Mesendoderm (in vitro differentiated cells): ENCODE results near the gene PINK1.
A peak's percentile ranks its signal among the peaks of the same experiment; 100 is the strongest.

Experiments
- DNase-seq: peaks from one replicate; pipeline ENCODE4 v3.0.0; 2013
- H2AK5ac ChIP-seq: 2 replicates; pipeline ENCODE4 v1.6.1; 2013; ENCODE audit warnings: low read length, inconsistent platforms
- H2BK120ac ChIP-seq: 2 replicates; pipeline ENCODE4 v1.6.1; 2013; ENCODE audit warnings: low read depth, mild to moderate bottlenecking, low read length, moderate library complexity, mixed read lengths
- H2BK15ac ChIP-seq: replicated peaks from 2 replicates; pipeline ENCODE4 v1.6.1; 2013; ENCODE audit warnings: low read depth, mild to moderate bottlenecking, moderate library complexity
- H2BK5ac ChIP-seq: 2 replicates; pipeline ENCODE4 v1.6.1; 2013; ENCODE audit warnings: low read length, inconsistent platforms
- H3K18ac ChIP-seq: 2 replicates; pipeline ENCODE4 v1.6.1; 2013; ENCODE audit warnings: mild to moderate bottlenecking, low read length, mixed read lengths
- H3K23ac ChIP-seq: one replicate; pipeline ENCODE4 v1.6.1; 2013; ENCODE audit warnings: low read length
- H3K27ac ChIP-seq: 2 replicates; pipeline ENCODE4 v1.5.1; 2013; ENCODE audit warnings: low read depth, mild to moderate bottlenecking, inconsistent platforms, low read length, moderate library complexity
- H3K27me3 ChIP-seq: 2 replicates; pipeline ENCODE4 v1.6.1; 2013; ENCODE audit warnings: low read length, control low read depth, mild to moderate bottlenecking, inconsistent platforms; ENCODE audit not compliant: insufficient read depth, poor library complexity
- H3K36me3 ChIP-seq: 2 replicates; pipeline ENCODE4 v1.6.1; 2013; ENCODE audit warnings: low read length, inconsistent platforms; ENCODE audit not compliant: control insufficient read depth, insufficient read depth
- H3K4ac ChIP-seq: one replicate; pipeline ENCODE4 v1.6.1; 2013; ENCODE audit warnings: low read depth, mild to moderate bottlenecking, low read length, moderate library complexity
- H3K4me1 ChIP-seq: 2 replicates; pipeline ENCODE4 v1.6.1; 2013; ENCODE audit warnings: low read depth, low read length, inconsistent platforms; ENCODE audit not compliant: control insufficient read depth
- H3K4me2 ChIP-seq: 2 replicates; pipeline ENCODE4 v1.6.1; 2013; ENCODE audit warnings: low read length
- H3K4me3 ChIP-seq: 2 replicates; pipeline ENCODE4 v1.5.1; 2013; ENCODE audit warnings: mild to moderate bottlenecking, low read length
- H3K56ac ChIP-seq: one replicate; pipeline ENCODE4 v1.6.1; 2013; ENCODE audit warnings: low read length
- H3K79me1 ChIP-seq: 2 replicates; pipeline ENCODE4 v1.6.1; 2013; ENCODE audit warnings: low read length, inconsistent platforms
- H3K79me2 ChIP-seq: 2 replicates; pipeline ENCODE4 v1.6.1; 2013; ENCODE audit warnings: mild to moderate bottlenecking, low read length; ENCODE audit not compliant: control insufficient read depth, insufficient read depth
- H3K9ac ChIP-seq: 2 replicates; pipeline ENCODE4 v1.6.1; 2013; ENCODE audit warnings: low read length, inconsistent platforms
- H4K5ac ChIP-seq: one replicate; pipeline ENCODE4 v1.6.1; 2013; ENCODE audit warnings: low read length
- H4K8ac ChIP-seq: one replicate; pipeline ENCODE4 v1.6.1; 2013; ENCODE audit warnings: low read depth, mild to moderate bottlenecking, control low read depth, low read length, moderate library complexity
- WGBS: extraction: QIAGEN DNeasy Blood & Tissue Kit; methylation state at CpG from one replicate; pipeline ENCODE4 v1.1.7; 2013; ENCODE audit warnings: low lambda C conversion rate, missing lambda C conversion rate; ENCODE audit not compliant: insufficient coverage; ENCODE audit errors: extremely low coverage; 5-methylcytosine and 5-hydroxymethylcytosine counted together

PINK1 gene

DNA sequence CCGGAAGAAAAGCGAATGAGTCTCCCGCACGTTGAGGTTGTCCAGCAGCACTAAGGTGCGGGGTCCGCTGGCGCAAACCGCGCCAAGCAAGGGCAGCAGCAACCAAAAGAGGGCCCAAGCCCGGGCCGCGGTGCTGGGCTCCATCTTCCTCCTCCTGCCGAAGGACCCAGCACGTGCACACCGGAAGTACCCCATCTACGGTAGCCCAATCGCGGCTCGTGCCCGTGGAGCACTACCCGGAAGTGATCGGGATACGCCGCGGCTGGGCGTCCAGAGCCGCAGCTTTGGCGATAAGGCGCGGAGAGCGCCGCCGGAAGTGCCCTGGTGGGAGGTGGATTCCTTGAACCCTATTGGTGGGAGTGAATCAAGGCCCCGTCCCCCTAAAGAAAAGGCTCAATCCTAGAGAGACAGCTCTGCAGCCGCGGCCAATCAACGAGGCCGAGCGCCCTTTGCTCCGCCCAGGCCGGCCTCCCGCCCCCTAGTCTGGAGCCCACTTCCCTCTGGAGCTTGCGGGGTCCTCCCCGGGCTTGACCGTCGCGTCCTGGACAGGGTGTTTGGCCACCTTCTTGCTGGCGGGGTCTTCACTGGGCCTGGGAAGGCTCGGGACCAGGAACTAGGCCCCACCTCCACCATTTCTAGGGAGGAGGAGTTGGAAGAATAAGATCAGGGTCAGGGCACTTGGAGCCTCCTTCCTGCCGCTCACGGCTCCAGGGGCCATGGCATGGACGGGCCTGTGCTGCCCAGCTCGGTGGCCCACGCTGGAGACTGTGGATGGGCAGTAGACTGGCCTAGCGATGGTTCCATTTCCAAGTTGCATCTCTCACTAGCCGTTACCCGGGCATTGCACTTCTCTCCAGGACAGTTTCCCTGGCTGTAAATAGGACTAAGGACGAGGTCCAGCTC lies 28.2 kb downstream of the PINK1 start, which contains the start of gene DDOST:
DDOST (minus strand) TSS at position 163 of the 903 bp plus-strand sequence; CDS start at position 144, 19 bp downstream.
- H2BK120ac ChIP-seq = no peak within 1 kb of the TSS
- H4K5ac ChIP-seq = peak within 1 kb of the TSS; percentile 95
- no peak within 1 kb of the TSS for H3K27ac ChIP-seq
- peaks cover 35% of the 10 kb centered on the region for H3K79me2 ChIP-seq
- peaks cover 10% of the 10 kb centered on the region for H3K36me3 ChIP-seq
- peak within 1 kb of the TSS; percentile 73 for H2BK5ac ChIP-seq
- H3K18ac ChIP-seq = peak within 1 kb of the TSS; percentile 15
- H3K27me3 ChIP-seq = no peaks in the 10 kb centered on the region
- peak within 1 kb of the TSS; percentile 97 for H3K9ac ChIP-seq
- H3K56ac ChIP-seq = peak within 1 kb of the TSS; percentile 99
- H4K8ac ChIP-seq = peak within 1 kb of the TSS; percentile 7
- H3K4ac ChIP-seq = peak within 1 kb of the TSS; percentile 65
- peak within 1 kb of the TSS; percentile 98 for H3K4me3 ChIP-seq
- no peak within 1 kb of the TSS for H2BK15ac ChIP-seq
- no CpG with 5 or more reads among the region's 58 CpGs for WGBS
- peaks cover 6% of the 10 kb centered on the region for H3K4me1 ChIP-seq
- peak within 1 kb of the TSS; percentile 20 for H2AK5ac ChIP-seq
- DNase-seq = peak; percentile 99
- H3K23ac ChIP-seq = no peak within 1 kb of the TSS
- peak within 1 kb of the TSS; percentile 100 for H3K4me2 ChIP-seq
- H3K79me1 ChIP-seq = peaks cover 21% of the 10 kb centered on the region

DNA sequence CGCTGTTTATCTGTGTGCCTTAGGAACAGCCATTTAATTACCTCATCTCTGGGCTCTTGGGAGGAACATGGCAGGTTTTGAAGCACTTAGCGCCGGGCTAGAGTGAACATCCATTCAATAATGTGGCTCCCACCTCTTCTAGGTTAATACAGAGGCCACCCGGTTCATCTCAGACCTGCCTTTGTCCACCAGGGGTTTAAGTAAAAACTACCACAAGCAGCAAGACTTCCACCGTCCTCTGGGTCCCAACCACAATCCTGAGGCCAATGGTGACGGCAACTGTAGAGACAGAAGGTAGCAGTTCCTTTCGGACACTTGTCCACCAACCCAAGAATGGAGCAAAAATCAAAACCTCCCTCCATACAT lies 28.8 kb downstream of the PINK1 start:
- H3K4ac ChIP-seq = no peak overlapping the region

DNA sequence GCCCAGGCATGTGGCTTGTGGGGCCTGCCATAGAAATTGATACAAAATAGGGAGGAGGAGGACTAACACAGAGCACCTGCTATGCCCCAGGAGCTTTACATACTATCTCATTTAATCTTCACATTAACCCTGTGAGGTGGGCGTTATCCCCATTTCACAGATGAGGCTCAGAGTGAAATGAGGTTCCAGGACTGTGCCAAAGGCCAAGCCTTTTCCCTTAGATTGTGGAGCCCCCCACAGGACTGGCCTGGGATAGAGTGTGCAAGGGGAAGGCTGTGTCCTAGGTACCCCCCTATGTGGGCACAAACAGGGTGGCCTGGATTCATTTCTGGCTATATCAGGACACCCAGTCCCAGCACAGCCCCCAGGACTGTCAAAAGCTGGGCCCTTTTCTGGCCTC lies 30.1 kb downstream of the PINK1 start:
- Histone ChIP-seq H3K36me3 (peaks cover 2% of the 10 kb centered on the region), H2BK15ac (no peak overlapping the region), H3K4me1 (peaks cover 6% of the 10 kb centered on the region), H4K5ac (no peak overlapping the region), H3K18ac (no peak overlapping the region), H3K4me2 (no peak overlapping the region), H4K8ac (no peak overlapping the region), H3K23ac (no peak overlapping the region), H3K27ac (no peak overlapping the region), H3K9ac (no peak overlapping the region), H2AK5ac (no peak overlapping the region), H3K4ac (no peak overlapping the region), H3K79me2 (peaks cover 21% of the 10 kb centered on the region), H2BK5ac (no peak overlapping the region), H3K4me3 (no peak overlapping the region), H3K79me1 (peaks cover 13% of the 10 kb centered on the region), H2BK120ac (no peak overlapping the region), H3K56ac (no peak overlapping the region), H3K27me3 (no peaks in the 10 kb centered on the region)
- no CpG with 5 or more reads among the region's 1 CpG for WGBS
- DNase-seq = no peak

More for the DNA sequence above, 28.8 kb downstream of the PINK1 start:
- H3K27me3 ChIP-seq = no peaks in the 10 kb centered on the region
- peaks cover 33% of the 10 kb centered on the region for H3K79me2 ChIP-seq
- peak overlapping the region; percentile 93 for H3K9ac ChIP-seq
- peak overlapping the region; percentile 87 for H3K4me3 ChIP-seq
- no peak overlapping the region for H2BK5ac ChIP-seq
- peak overlapping the region; percentile 7 for H4K8ac ChIP-seq
- H2BK120ac ChIP-seq = no peak overlapping the region
- peak overlapping the region; percentile 95 for H4K5ac ChIP-seq
- whole genome bisulfite sequencing = no CpG with 5 or more reads among the region's 7 CpGs
- H2AK5ac ChIP-seq = peak overlapping the region; percentile 20
- H3K27ac ChIP-seq = no peak overlapping the region
- H3K4me2 ChIP-seq = peak overlapping the region; percentile 100
- peaks cover 6% of the 10 kb centered on the region for H3K4me1 ChIP-seq
- no peak for DNase-seq
- H3K56ac ChIP-seq = peak overlapping the region; percentile 99
- no peak overlapping the region for H2BK15ac ChIP-seq
- H3K23ac ChIP-seq = no peak overlapping the region
- H3K18ac ChIP-seq = peak overlapping the region; percentile 15
- H3K79me1 ChIP-seq = peaks cover 18% of the 10 kb centered on the region
- peaks cover 9% of the 10 kb centered on the region for H3K36me3 ChIP-seq

DNA sequence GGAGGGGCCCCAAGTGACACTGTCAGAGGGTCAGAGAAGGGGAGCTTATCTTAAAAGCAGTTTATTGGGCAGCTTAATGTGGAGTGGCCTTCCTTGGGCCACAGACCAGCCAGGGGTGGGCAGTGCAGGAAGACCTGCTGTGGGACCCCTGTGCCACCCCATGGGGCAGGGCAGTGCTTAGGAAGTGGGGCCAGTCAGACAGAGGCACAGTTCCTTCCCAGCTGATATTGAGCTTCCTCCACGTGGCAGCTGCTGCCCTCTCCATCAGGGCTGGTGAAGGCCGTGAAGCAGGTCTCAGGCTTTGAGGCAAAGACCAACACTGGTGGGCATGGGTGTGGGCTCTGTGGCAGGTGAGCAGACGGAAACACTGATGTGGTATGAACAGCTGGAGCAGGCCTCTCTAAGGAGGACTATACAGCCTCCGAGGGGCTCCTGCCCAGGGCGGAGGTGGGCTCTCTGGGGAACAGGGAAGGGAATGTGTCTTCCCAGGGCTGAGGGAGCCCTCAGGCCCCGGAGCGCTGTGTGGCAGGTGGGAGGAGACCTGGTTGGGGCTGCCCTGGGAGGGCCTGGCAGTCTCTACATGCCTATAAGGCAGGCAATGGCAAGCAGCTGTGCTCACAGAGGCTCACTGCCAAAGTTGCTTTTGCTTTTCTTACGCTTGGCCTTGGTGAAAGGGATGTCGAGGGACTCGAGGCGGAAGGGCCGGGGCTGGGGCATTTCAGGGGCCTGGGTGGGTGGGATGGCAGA lies 30.9 kb downstream of the PINK1 start:
- H3K36me3 ChIP-seq = peaks cover 1% of the 10 kb centered on the region
- no peak overlapping the region for H2BK5ac ChIP-seq
- no peak overlapping the region for H3K27ac ChIP-seq
- no peak overlapping the region for H3K4me3 ChIP-seq
- no peak overlapping the region for H2BK120ac ChIP-seq
- H3K4me1 ChIP-seq = peaks cover 6% of the 10 kb centered on the region
- H3K23ac ChIP-seq = no peak overlapping the region
- H4K8ac ChIP-seq = no peak overlapping the region
- no peak overlapping the region for H3K18ac ChIP-seq
- H3K56ac ChIP-seq = no peak overlapping the region
- no peaks in the 10 kb centered on the region for H3K27me3 ChIP-seq
- H3K9ac ChIP-seq = no peak overlapping the region
- no peak overlapping the region for H3K4me2 ChIP-seq
- no peak for DNase-seq
- H3K79me1 ChIP-seq = peaks cover 13% of the 10 kb centered on the region
- peaks cover 20% of the 10 kb centered on the region for H3K79me2 ChIP-seq
- H4K5ac ChIP-seq = no peak overlapping the region
- WGBS = no CpG with 5 or more reads among the region's 12 CpGs
- no peak overlapping the region for H3K4ac ChIP-seq
- no peak overlapping the region for H2BK15ac ChIP-seq
- H2AK5ac ChIP-seq = no peak overlapping the region

DNA sequence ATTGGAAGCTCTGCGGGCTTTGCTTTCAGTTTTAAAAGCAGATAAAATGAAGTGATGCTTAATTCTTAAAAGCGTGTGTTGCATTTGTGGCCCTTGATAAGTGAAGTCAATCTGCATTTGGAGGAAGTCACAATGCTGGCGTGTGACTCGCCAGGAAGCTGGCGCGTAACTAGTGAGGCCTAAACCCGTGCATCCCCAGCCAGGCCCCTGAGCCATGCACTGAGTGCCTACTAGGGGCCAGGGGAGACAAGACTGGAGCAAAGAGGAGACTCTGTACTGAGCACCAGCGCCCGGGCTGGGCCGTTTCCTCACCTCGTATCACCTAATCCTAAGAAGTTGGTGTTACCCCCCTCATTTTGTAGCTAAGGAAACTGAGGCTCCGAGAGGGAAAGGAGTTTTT lies 32.5 kb downstream of the PINK1 start:
- no peak overlapping the region for H3K18ac ChIP-seq
- peaks cover 4% of the 10 kb centered on the region for H3K79me2 ChIP-seq
- H3K4me1 ChIP-seq = peaks cover 1% of the 10 kb centered on the region
- no peak overlapping the region for H3K4ac ChIP-seq
- H3K4me2 ChIP-seq = no peak overlapping the region
- H2BK120ac ChIP-seq = no peak overlapping the region
- H4K8ac ChIP-seq = no peak overlapping the region
- H2BK5ac ChIP-seq = no peak overlapping the region
- H3K27ac ChIP-seq = no peak overlapping the region
- no CpG with 5 or more reads among the region's 12 CpGs for WGBS
- H3K27me3 ChIP-seq = no peaks in the 10 kb centered on the region
- no peaks in the 10 kb centered on the region for H3K36me3 ChIP-seq
- no peak overlapping the region for H3K9ac ChIP-seq
- H3K56ac ChIP-seq = no peak overlapping the region
- no peak overlapping the region for H4K5ac ChIP-seq
- H3K79me1 ChIP-seq = peaks cover 2% of the 10 kb centered on the region
- no peak for DNase-seq
- H3K4me3 ChIP-seq = no peak overlapping the region
- no peak overlapping the region for H3K23ac ChIP-seq
- no peak overlapping the region for H2BK15ac ChIP-seq
- H2AK5ac ChIP-seq = no peak overlapping the region
